Karpas-422 (cell line): Measurements from ENCODE around the gene AQP12B. TPM values are rescaled to one million over a fixed set of nuclear protein-coding genes. Genes with fewer than 3 reads are reported as not detected.

Experiments
- DNase-seq: peaks from one replicate; pipeline ENCODE4 v3.0.0-alpha.2; 2015
- H2AFZ ChIP-seq: fragments of 200-600 bp; sonication (generic); 2 replicates; pipeline ENCODE4 v1.6.1; 2014; ENCODE audit warnings: antibody characterized with exemption, low read length, mixed read lengths
- H3K27ac ChIP-seq: fragments of 200-600 bp; sonication (generic); 2 replicates; pipeline ENCODE4 v1.5.1; 2014; ENCODE audit warnings: mild to moderate bottlenecking, low read length, moderate library complexity
- H3K27me3 ChIP-seq: fragments of 200-600 bp; sonication (generic); 2 replicates; pipeline ENCODE4 v1.6.1; 2014; ENCODE audit warnings: low read length, mixed read lengths
- H3K36me3 ChIP-seq: fragments of 200-600 bp; sonication (generic); 2 replicates; pipeline ENCODE4 v1.6.1; 2014; ENCODE audit warnings: low read length, mixed read lengths; ENCODE audit not compliant: insufficient read depth
- H3K4me1 ChIP-seq: fragments of 200-600 bp; sonication (generic); 2 replicates; pipeline ENCODE4 v1.6.1; 2014; ENCODE audit warnings: mild to moderate bottlenecking, low read length, mixed read lengths
- H3K4me2 ChIP-seq: fragments of 200-600 bp; sonication (generic); 2 replicates; pipeline ENCODE4 v1.6.1; 2014; ENCODE audit warnings: low read length, low read depth, mild to moderate bottlenecking; ENCODE audit not compliant: poor library complexity, severe bottlenecking
- H3K4me3 ChIP-seq: fragments of 200-600 bp; sonication (generic); 2 replicates; pipeline ENCODE4 v1.5.1; 2014; ENCODE audit warnings: mild to moderate bottlenecking, antibody characterized with exemption, low read length, mixed read lengths
- H3K79me2 ChIP-seq: fragments of 200-600 bp; sonication (generic); 2 replicates; pipeline ENCODE4 v1.6.1; 2014; ENCODE audit warnings: mild to moderate bottlenecking, low read length, mixed read lengths
- H3K9ac ChIP-seq: fragments of 200-600 bp; sonication (generic); 2 replicates; pipeline ENCODE4 v1.6.0; 2014; ENCODE audit warnings: low read length
- H3K9me2 ChIP-seq: fragments of 200-600 bp; sonication (generic), shearing (Covaris generic); replicated peaks from 2 replicates; pipeline ENCODE4 v1.6.0; 2014; ENCODE audit warnings: mild to moderate bottlenecking, low read length, moderate library complexity; ENCODE audit not compliant: insufficient read depth
- H3K9me3 ChIP-seq: fragments of 300-700, 200-600 bp; sonication (generic); 2 replicates; pipeline ENCODE4 v1.6.1; 2014; ENCODE audit warnings: low read length, mixed read lengths
- H4K20me1 ChIP-seq: fragments of 200-600 bp; sonication (generic); 2 replicates; pipeline ENCODE4 v1.6.1; 2014; ENCODE audit warnings: mild to moderate bottlenecking, antibody characterized with exemption, low read length, low read depth; ENCODE audit not compliant: insufficient read depth
- total RNA-seq: library from RNA; depleted of rRNA; stranded (reverse); fragments of >200 nt; shearing (Covaris generic); gene quantifications from 2 replicates; pipeline ENCODE4 v1.2.3, GENCODE V29; 2014; ENCODE audit warnings: low replicate concordance

AQP12B gene
- total RNA-seq, 1 experiment from 2014 or later = not detected

GRCh38 chr2:240646900-240647502 is 35.7 kb downstream of the AQP12B start:
- Histone ChIP-seq H2AFZ (no peak overlapping the region), H3K79me2 (no peaks in the 10 kb centered on the region), H3K4me1 (no peaks in the 10 kb centered on the region), H3K9me2 (no peaks in the 10 kb centered on the region), H3K27ac (no peak overlapping the region), H3K9ac (no peak overlapping the region), H3K27me3 (no peaks in the 10 kb centered on the region), H3K4me3 (no peak overlapping the region), H3K36me3 (no peaks in the 10 kb centered on the region), H4K20me1 (no peaks in the 10 kb centered on the region), H3K9me3 (no peaks in the 10 kb centered on the region), H3K4me2 (no peak overlapping the region)
- no peak for DNase-seq

GRCh38 chr2:240646176-240646899 is 36.3 kb downstream of the AQP12B start:
- Histone ChIP-seq H2AFZ (no peak overlapping the region), H3K4me3 (no peak overlapping the region), H4K20me1 (no peaks in the 10 kb centered on the region), H3K36me3 (no peaks in the 10 kb centered on the region), H3K79me2 (no peaks in the 10 kb centered on the region), H3K27me3 (no peaks in the 10 kb centered on the region), H3K9me2 (no peaks in the 10 kb centered on the region), H3K4me1 (no peaks in the 10 kb centered on the region), H3K27ac (no peak overlapping the region), H3K9ac (no peak overlapping the region), H3K9me3 (no peaks in the 10 kb centered on the region), H3K4me2 (no peak overlapping the region)
- DNase-seq = no peak

GRCh38 chr2:240645801-240646175 is 36.9 kb downstream of the AQP12B start:
- Histone ChIP-seq H2AFZ (no peak overlapping the region), H3K9me2 (no peaks in the 10 kb centered on the region), H3K79me2 (no peaks in the 10 kb centered on the region), H3K36me3 (no peaks in the 10 kb centered on the region), H3K27ac (no peak overlapping the region), H3K9me3 (no peaks in the 10 kb centered on the region), H3K27me3 (no peaks in the 10 kb centered on the region), H3K9ac (no peak overlapping the region), H3K4me3 (no peak overlapping the region), H4K20me1 (no peaks in the 10 kb centered on the region), H3K4me2 (no peak overlapping the region), H3K4me1 (no peaks in the 10 kb centered on the region)
- DNase-seq = no peak

- Histone ChIP-seq H3K27me3 (no peaks in the 10 kb centered on the region), H3K4me1 (no peaks in the 10 kb centered on the region), H4K20me1 (no peaks in the 10 kb centered on the region), H3K79me2 (no peaks in the 10 kb centered on the region), H3K9ac (no peak overlapping the region), H2AFZ (no peak overlapping the region), H3K9me3 (no peaks in the 10 kb centered on the region), H3K4me2 (no peak overlapping the region), H3K36me3 (no peaks in the 10 kb centered on the region), H3K27ac (no peak overlapping the region), H3K9me2 (no peaks in the 10 kb centered on the region), H3K4me3 (no peak overlapping the region)
- no peak for DNase-seq
Measured at GRCh38 chr2:240645346-240645745, 37.3 kb downstream of the AQP12B start.

- DNase-seq = no peak
- Histone ChIP-seq H3K4me2 (no peak overlapping the region), H3K79me2 (no peaks in the 10 kb centered on the region), H3K9me3 (no peaks in the 10 kb centered on the region), H3K9ac (no peak overlapping the region), H3K4me3 (no peak overlapping the region), H3K4me1 (no peaks in the 10 kb centered on the region), H3K27me3 (no peaks in the 10 kb centered on the region), H4K20me1 (no peaks in the 10 kb centered on the region), H3K36me3 (no peaks in the 10 kb centered on the region), H2AFZ (no peak overlapping the region), H3K27ac (no peak overlapping the region), H3K9me2 (no peaks in the 10 kb centered on the region)
Measured at GRCh38 chr2:240644859-240645301, 37.8 kb downstream of the AQP12B start.

- DNase-seq = no peak
- no peaks in the 10 kb centered on the region for H3K27me3 ChIP-seq
Measured at GRCh38 chr2:240644171-240644651, 38.5 kb downstream of the AQP12B start.

GRCh38 chr2:240643811-240644150 is 38.9 kb downstream of the AQP12B start:
- Histone ChIP-seq H3K9me2 (no peaks in the 10 kb centered on the region), H3K4me2 (no peak overlapping the region), H3K9ac (no peak overlapping the region), H3K4me3 (no peak overlapping the region), H3K27ac (no peak overlapping the region), H2AFZ (no peak overlapping the region), H3K4me1 (no peaks in the 10 kb centered on the region), H4K20me1 (no peaks in the 10 kb centered on the region), H3K79me2 (no peaks in the 10 kb centered on the region), H3K9me3 (no peaks in the 10 kb centered on the region), H3K27me3 (no peaks in the 10 kb centered on the region), H3K36me3 (no peaks in the 10 kb centered on the region)
- no peak for DNase-seq

More at GRCh38 chr2:240644171-240644651, 38.5 kb downstream of the AQP12B start:
- Histone ChIP-seq H3K9me2 (no peaks in the 10 kb centered on the region), H3K36me3 (no peaks in the 10 kb centered on the region), H3K4me2 (no peak overlapping the region), H4K20me1 (no peaks in the 10 kb centered on the region), H3K79me2 (no peaks in the 10 kb centered on the region), H2AFZ (no peak overlapping the region), H3K9ac (no peak overlapping the region), H3K9me3 (no peaks in the 10 kb centered on the region), H3K27ac (no peak overlapping the region), H3K4me1 (no peaks in the 10 kb centered on the region), H3K4me3 (no peak overlapping the region)

GRCh38 chr2:240643093-240643810 is 39.4 kb downstream of the AQP12B start:
- Histone ChIP-seq H3K4me2 (no peak overlapping the region), H3K27me3 (no peaks in the 10 kb centered on the region), H3K4me1 (no peaks in the 10 kb centered on the region), H3K9me3 (no peaks in the 10 kb centered on the region), H3K36me3 (no peaks in the 10 kb centered on the region), H4K20me1 (no peaks in the 10 kb centered on the region), H2AFZ (no peak overlapping the region), H3K9ac (no peak overlapping the region), H3K27ac (no peak overlapping the region), H3K79me2 (no peaks in the 10 kb centered on the region), H3K4me3 (no peak overlapping the region), H3K9me2 (no peaks in the 10 kb centered on the region)
- DNase-seq = no peak
